HUDEP-2 (cell line): Measurements from ENCODE around the gene BANF2.
"Not testable (repeated sequence)": the region's sequence is repeated elsewhere in the genome, so short reads cannot be mapped to it uniquely, and the experiment has no call there.

Experiments used
- DNase-seq, 76 experiments: peaks; one replicate each; lab custom pipeline; 2025; ENCODE audit not compliant: unreplicated experiment in 76 of 76; lab: John Stamatoyannopoulos, UW

BANF2 gene

GRCh38 chr20:17761604-17762003 is 61.8 kb downstream of the BANF2 start:
- DNase-seq, result no peak

- DNase-seq, result no peak
Measured at GRCh38 chr20:17762243-17762872, 62.6 kb downstream of the BANF2 start.

- DNase-seq, result no peak
Measured at GRCh38 chr20:17762873-17763557, 63.2 kb downstream of the BANF2 start.

- DNase-seq, result no peak
Measured at GRCh38 chr20:17765017-17765416, 65.3 kb downstream of the BANF2 start.

DNA sequence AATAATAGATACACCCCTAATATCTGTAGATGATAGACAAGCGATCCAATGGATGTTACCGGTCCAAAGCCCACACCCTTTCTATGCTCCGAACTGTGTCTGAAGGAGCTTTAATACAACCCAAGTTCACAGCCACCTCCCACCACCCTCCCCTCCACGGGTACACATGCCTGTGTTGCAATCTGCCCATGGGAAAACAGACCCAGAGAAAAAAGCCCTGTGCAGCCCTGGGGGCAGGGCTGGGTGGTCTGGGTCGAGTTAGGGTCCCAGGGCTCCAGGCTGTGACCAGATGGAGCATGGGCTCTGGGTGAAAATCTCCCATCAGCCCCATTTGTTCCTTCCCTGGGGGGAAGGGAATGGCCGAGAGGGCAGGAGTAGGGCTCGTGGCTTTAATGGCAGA is 65.8 kb downstream of the BANF2 start:
- no peak for DNase-seq

- DNase-seq, result no peak
Measured at GRCh38 chr20:17766226-17766625, 66.5 kb downstream of the BANF2 start.

GRCh38 chr20:17767624-17768023 is 67.9 kb downstream of the BANF2 start:
- DNase-seq, result no peak

- DNase-seq, result no peak
Measured at GRCh38 chr20:17768271-17768670, 68.5 kb downstream of the BANF2 start.

GRCh38 chr20:17769716-17770115 is 70.0 kb downstream of the BANF2 start:
- DNase-seq, result not testable (repeated sequence)

GRCh38 chr20:17771206-17772004 is 71.6 kb downstream of the BANF2 start:
- no peak for DNase-seq

DNA sequence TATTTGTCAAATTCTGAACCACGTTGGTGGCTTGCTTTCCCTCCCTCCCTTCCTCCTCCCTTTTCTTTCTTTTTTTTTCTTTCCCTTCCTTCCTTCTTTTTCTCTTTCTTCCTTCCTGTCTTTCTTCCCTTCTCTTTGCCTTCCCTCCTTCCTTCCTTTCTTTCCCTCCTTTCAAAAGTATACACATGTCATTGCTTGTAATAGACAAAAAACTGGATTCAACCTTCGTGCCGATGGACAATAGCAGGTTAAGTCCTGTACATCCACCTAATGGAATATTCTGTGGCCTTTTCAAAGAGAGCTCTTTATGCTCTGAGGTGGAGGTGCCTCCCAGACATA is 72.2 kb downstream of the BANF2 start:
- DNase-seq, result no peak

GRCh38 chr20:17773619-17774018 is 73.9 kb downstream of the BANF2 start:
- DNase-seq, result no peak

GRCh38 chr20:17775600-17775999 is 75.8 kb downstream of the BANF2 start:
- no peak for DNase-seq

- no peak for DNase-seq
Measured at GRCh38 chr20:17776551-17776950, 76.8 kb downstream of the BANF2 start.

- DNase-seq, result not testable (repeated sequence)
Measured at GRCh38 chr20:17779011-17779410, 79.2 kb downstream of the BANF2 start.

- no peak for DNase-seq
Measured at GRCh38 chr20:17782768-17783167, 83.0 kb downstream of the BANF2 start.

DNA sequence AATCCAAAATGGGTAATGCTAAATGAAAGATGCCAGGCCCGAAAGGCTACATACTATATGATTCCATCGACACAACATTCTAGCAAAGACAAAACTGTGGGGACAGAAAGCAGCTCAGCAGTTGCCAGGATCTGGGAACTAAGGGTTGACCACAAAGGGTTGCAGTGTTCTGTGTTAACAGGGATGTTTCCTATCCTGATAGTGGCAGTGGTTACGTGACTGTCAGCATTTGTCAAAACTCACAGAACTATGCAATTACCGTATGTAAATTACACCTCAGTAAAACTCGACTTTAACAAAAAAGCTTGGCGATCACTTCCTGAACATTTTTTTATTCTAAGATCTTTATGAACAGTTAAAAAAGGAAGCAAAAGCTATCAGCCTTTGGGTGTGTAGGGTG is 83.9 kb downstream of the BANF2 start:
- DNase-seq, result no peak

GRCh38 chr20:17785007-17785406 is 85.2 kb downstream of the BANF2 start:
- no peak for DNase-seq
